Neural cell (in vitro differentiated cells): ENCODE data around the gene EEF2K. TPM values are rescaled to one million over a fixed set of nuclear protein-coding genes. Genes with fewer than 3 reads are reported as not detected.
"Not testable (repeated sequence)": the region's sequence is repeated elsewhere in the genome, so short reads cannot be mapped to it uniquely, and the experiment has no call there.

Source experiments
- H2AFZ ChIP-seq: fragments of 200-600, 300-800 bp; sonication (generic), shearing (Covaris generic); 2 replicates; pipeline ENCODE4 v1.6.0; 2014; ENCODE audit warnings: low read depth, mild to moderate bottlenecking, antibody characterized with exemption, low read length, moderate library complexity
- H3F3A ChIP-seq: fragments of 200-600 bp; shearing (Covaris generic); 2 replicates; pipeline ENCODE4 v1.6.1; 2016; ENCODE audit warnings: mild to moderate bottlenecking, moderate library complexity, mixed read lengths, antibody characterized with exemption, low read length; ENCODE audit not compliant: insufficient read depth, poor library complexity, severe bottlenecking
- H3K27ac ChIP-seq: fragments of 200-600, 300-800 bp; sonication (generic), shearing (Covaris generic); 2 replicates; pipeline ENCODE4 v1.5.1; 2014; ENCODE audit warnings: mild to moderate bottlenecking, low read length, moderate library complexity
- H3K27me3 ChIP-seq: fragments of 300-800, 200-600 bp; sonication (generic), shearing (Covaris generic); 2 replicates; pipeline ENCODE4 v1.6.0; 2014; ENCODE audit warnings: mild to moderate bottlenecking, low read depth, low read length, moderate library complexity; ENCODE audit not compliant: insufficient read depth
- H3K36me3 ChIP-seq: fragments of 300-800, 200-600 bp; sonication (generic), shearing (Covaris generic); 2 replicates; pipeline ENCODE4 v1.5.1; 2014; ENCODE audit warnings: mild to moderate bottlenecking, antibody characterized with exemption, low read length, moderate library complexity; ENCODE audit not compliant: insufficient read depth
- H3K4me2 ChIP-seq: fragments of 300-800, 200-600 bp; sonication (generic), shearing (Covaris generic); 2 replicates; pipeline ENCODE4 v1.6.0; 2014; ENCODE audit warnings: mild to moderate bottlenecking, low read length
- H3K4me3 ChIP-seq: fragments of 300-800, 200-600 bp; sonication (generic), shearing (Covaris generic); 2 replicates; pipeline ENCODE4 v1.5.1; 2014; ENCODE audit warnings: mild to moderate bottlenecking, low read length, moderate library complexity
- H3K79me2 ChIP-seq: fragments of 200-600 bp; shearing (Covaris generic); replicated peaks from 2 replicates; pipeline ENCODE4 v1.6.0; 2014; ENCODE audit warnings: mild to moderate bottlenecking, low read length, moderate library complexity; ENCODE audit not compliant: insufficient read depth
- H3K9ac ChIP-seq: fragments of 300-800, 200-600 bp; sonication (generic), shearing (Covaris generic); 2 replicates; pipeline ENCODE4 v1.6.1; 2016; ENCODE audit warnings: mild to moderate bottlenecking, low read length, mixed read lengths
- H3K9me2 ChIP-seq: fragments of 200-600 bp; shearing (Covaris generic); 2 replicates; pipeline ENCODE4 v1.6.1; 2016; ENCODE audit warnings: mild to moderate bottlenecking, low read length, mixed read lengths; ENCODE audit not compliant: insufficient read depth
- H3K9me3 ChIP-seq: fragments of 200-600, 300-800 bp; sonication (generic), shearing (Covaris generic); 2 replicates; pipeline ENCODE4 v1.6.1; 2016; ENCODE audit warnings: mild to moderate bottlenecking, mixed run types, low read length, moderate library complexity, mixed read lengths
- H4K20me1 ChIP-seq: fragments of 200-600 bp; shearing (Covaris generic); 2 replicates; pipeline ENCODE4 v1.6.1; 2016; ENCODE audit warnings: mild to moderate bottlenecking, mixed run types; ENCODE audit not compliant: insufficient read depth
- EP300 ChIP-seq: fragments of 450-650 bp; conservative IDR thresholded peaks from 2 replicates; pipeline ENCODE4 v1.6.1; 2014; ENCODE audit warnings: antibody characterized with exemption, mild to moderate bottlenecking, moderate library complexity; ENCODE audit not compliant: poor library complexity, severe bottlenecking
- EZH2 ChIP-seq: fragments of 200-600, 300-800 bp; shearing (Covaris generic), sonication (generic); IDR thresholded peaks from 2 replicates; pipeline ENCODE4 v1.6.1; 2014; ENCODE audit warnings: antibody characterized with exemption, low read length, borderline replicate concordance, mild to moderate bottlenecking; ENCODE audit not compliant: insufficient read depth, poor library complexity, severe bottlenecking
- MXI1 ChIP-seq: fragments of 450-650 bp; conservative IDR thresholded peaks from 2 replicates; pipeline ENCODE4 v1.6.1; 2014; ENCODE audit warnings: antibody characterized with exemption, mild to moderate bottlenecking; ENCODE audit not compliant: poor library complexity, severe bottlenecking
- POLR2AphosphoS5 ChIP-seq: IDR thresholded peaks from 2 replicates; pipeline ENCODE4 v1.6.1; 2012
- RAD21 ChIP-seq: fragments of 450-650 bp; conservative IDR thresholded peaks from 2 replicates; pipeline ENCODE4 v1.6.1; 2014; ENCODE audit warnings: antibody characterized with exemption, mild to moderate bottlenecking, moderate library complexity
- SMC3 ChIP-seq: fragments of 450-650 bp; conservative IDR thresholded peaks from 2 replicates; pipeline ENCODE4 v1.6.1; 2014; ENCODE audit warnings: antibody characterized with exemption, mild to moderate bottlenecking, moderate library complexity; ENCODE audit not compliant: poor library complexity
- TAF1 ChIP-seq: IDR thresholded peaks from 2 replicates; pipeline ENCODE4 v1.6.1; 2012; ENCODE audit warnings: low read depth
- polyA plus RNA-seq: library from polyadenylated mRNA; depleted of rRNA; stranded (reverse); fragments of >200 nt; gene quantifications from 2 replicates; pipeline ENCODE4 v1.2.3, GENCODE V29; 2014
- TF ChIP-seq, protein P1 (sequence below): fragments of 450-650 bp; IDR thresholded peaks from 2 replicates; pipeline ENCODE4 v1.5.1; 2014; ENCODE audit warnings: antibody characterized with exemption, mild to moderate bottlenecking, moderate library complexity; ENCODE audit not compliant: poor library complexity, severe bottlenecking
- TF ChIP-seq, protein P2 (sequence below): IDR thresholded peaks from 2 replicates; pipeline ENCODE4 v1.6.1; 2012; ENCODE audit warnings: borderline replicate concordance

The EEF2K gene
- polyA plus RNA-seq, 1 donor from 2014 or later, result 7.2 TPM

DNA sequence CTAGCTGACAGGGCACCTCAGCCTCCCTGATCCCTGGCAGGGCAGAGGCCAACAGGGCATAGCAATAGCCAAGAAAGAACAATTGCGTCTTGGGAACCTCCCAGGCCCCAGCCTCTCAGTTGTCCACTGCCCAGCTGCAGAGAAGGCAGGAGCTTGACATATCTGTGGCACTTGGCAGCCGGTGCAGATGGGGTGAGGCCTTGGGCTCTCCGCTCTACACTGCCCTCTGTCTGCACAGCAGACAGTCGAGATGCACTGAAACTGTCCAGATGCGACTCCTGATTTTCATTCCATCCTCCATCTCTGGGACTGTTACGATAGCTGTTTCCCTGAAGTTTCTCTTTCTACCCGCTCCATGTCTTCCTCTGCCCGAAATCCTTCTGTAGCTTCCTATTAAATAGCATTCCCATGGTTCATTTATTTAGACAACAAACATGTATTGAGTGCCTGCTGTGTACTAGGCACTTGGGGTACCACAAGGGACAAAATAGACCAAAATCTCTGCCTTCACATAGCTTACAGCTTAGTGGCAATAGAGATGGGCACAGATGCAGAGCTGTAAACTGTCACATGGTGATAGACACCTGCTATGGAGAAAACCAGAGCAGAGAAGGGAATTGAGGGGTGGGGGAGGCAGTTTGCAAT lies 94.5 kb downstream of the EEF2K start:
- H3K27me3 ChIP-seq, result no peaks in the 10 kb centered on the region
- no peaks in the 10 kb centered on the region for H3K36me3 ChIP-seq
- H4K20me1 ChIP-seq, result no peaks in the 10 kb centered on the region
- no peak overlapping the region for H3K9ac ChIP-seq
- H3K79me2 ChIP-seq, result peaks cover 8% of the 10 kb centered on the region
- no peak overlapping the region for H3K27ac ChIP-seq
- no peak overlapping the region for H3K4me2 ChIP-seq
- TF ChIP-seq MXI1 (no peak), EP300 (no peak), SMC3 (no peak), EZH2 (no peak), POLR2AphosphoS5 (no peak), RAD21 (no peak)
- TF ChIP-seq, protein P1, sequence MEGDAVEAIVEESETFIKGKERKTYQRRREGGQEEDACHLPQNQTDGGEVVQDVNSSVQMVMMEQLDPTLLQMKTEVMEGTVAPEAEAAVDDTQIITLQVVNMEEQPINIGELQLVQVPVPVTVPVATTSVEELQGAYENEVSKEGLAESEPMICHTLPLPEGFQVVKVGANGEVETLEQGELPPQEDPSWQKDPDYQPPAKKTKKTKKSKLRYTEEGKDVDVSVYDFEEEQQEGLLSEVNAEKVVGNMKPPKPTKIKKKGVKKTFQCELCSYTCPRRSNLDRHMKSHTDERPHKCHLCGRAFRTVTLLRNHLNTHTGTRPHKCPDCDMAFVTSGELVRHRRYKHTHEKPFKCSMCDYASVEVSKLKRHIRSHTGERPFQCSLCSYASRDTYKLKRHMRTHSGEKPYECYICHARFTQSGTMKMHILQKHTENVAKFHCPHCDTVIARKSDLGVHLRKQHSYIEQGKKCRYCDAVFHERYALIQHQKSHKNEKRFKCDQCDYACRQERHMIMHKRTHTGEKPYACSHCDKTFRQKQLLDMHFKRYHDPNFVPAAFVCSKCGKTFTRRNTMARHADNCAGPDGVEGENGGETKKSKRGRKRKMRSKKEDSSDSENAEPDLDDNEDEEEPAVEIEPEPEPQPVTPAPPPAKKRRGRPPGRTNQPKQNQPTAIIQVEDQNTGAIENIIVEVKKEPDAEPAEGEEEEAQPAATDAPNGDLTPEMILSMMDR, result peak; percentile 15
- TF ChIP-seq, protein P2, sequence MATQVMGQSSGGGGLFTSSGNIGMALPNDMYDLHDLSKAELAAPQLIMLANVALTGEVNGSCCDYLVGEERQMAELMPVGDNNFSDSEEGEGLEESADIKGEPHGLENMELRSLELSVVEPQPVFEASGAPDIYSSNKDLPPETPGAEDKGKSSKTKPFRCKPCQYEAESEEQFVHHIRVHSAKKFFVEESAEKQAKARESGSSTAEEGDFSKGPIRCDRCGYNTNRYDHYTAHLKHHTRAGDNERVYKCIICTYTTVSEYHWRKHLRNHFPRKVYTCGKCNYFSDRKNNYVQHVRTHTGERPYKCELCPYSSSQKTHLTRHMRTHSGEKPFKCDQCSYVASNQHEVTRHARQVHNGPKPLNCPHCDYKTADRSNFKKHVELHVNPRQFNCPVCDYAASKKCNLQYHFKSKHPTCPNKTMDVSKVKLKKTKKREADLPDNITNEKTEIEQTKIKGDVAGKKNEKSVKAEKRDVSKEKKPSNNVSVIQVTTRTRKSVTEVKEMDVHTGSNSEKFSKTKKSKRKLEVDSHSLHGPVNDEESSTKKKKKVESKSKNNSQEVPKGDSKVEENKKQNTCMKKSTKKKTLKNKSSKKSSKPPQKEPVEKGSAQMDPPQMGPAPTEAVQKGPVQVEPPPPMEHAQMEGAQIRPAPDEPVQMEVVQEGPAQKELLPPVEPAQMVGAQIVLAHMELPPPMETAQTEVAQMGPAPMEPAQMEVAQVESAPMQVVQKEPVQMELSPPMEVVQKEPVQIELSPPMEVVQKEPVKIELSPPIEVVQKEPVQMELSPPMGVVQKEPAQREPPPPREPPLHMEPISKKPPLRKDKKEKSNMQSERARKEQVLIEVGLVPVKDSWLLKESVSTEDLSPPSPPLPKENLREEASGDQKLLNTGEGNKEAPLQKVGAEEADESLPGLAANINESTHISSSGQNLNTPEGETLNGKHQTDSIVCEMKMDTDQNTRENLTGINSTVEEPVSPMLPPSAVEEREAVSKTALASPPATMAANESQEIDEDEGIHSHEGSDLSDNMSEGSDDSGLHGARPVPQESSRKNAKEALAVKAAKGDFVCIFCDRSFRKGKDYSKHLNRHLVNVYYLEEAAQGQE, result no peak
- H3K4me3 ChIP-seq, result no peak overlapping the region
- no peaks in the 10 kb centered on the region for H3F3A ChIP-seq
- no peaks in the 10 kb centered on the region for H3K9me2 ChIP-seq
- H2AFZ ChIP-seq, result no peak overlapping the region
- no peaks in the 10 kb centered on the region for H3K9me3 ChIP-seq

DNA sequence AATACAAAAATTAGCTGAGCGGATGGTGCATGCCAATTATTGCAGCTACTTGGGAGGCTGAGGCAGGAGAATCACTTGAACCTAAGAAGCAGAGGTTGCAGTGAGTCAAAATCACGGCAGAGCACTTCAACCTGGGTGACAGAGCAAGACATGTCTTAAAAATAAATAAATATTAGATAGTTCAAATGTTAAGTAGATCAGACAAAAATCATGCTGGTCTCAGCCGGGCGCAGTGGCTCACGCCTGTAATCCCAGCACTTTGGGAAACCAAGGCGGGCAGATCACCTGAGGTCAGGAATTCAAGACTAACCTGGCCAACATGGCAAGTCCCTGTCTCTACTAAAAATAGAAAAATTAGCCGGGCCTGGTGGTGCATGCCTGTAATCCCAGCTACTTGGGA lies 95.3 kb downstream of the EEF2K start:
- not testable (repeated sequence) for H3K4me2 ChIP-seq, H3K27me3 ChIP-seq, H3K27ac ChIP-seq, H2AFZ ChIP-seq, H3F3A ChIP-seq, H3K9ac ChIP-seq, H3K4me3 ChIP-seq, H3K9me3 ChIP-seq, H3K79me2 ChIP-seq, H3K36me3 ChIP-seq, H3K9me2 ChIP-seq, H4K20me1 ChIP-seq

DNA sequence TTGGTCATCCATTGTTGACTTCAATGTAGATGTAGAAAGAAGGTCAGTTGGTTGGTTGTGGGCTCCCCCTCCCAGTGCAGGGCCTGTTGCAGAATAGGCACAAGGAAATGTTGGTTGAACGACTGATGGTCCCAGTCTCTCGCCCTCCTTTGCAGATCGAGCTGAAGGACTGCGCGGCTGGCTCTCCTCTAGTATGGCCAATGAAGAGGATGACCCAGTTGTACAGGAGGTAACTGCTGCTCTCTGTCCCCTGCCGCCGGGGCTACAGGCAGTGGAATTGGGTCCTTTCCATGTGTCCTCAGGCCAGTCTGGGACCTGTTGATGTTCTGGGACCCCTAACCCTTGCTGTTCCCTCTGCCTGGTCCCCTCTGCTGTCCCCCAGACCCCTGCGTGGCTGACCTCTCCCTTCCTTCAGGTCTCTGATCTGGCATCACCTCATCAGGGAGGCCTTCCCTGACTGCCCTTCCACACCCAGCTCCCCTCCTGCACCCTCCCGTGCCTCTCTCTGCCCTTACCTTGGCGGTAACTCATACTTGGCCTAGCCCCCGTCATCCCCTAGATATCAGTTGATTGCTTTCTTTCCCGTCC lies 96.8 kb downstream of the EEF2K start:
- H3K4me3 ChIP-seq, result no peak overlapping the region
- H3K4me2 ChIP-seq, result no peak overlapping the region
- no peaks in the 10 kb centered on the region for H3F3A ChIP-seq
- no peak overlapping the region for H3K9ac ChIP-seq
- no peaks in the 10 kb centered on the region for H3K36me3 ChIP-seq
- no peaks in the 10 kb centered on the region for H4K20me1 ChIP-seq
- H3K27me3 ChIP-seq, result no peaks in the 10 kb centered on the region
- no peak overlapping the region for H3K27ac ChIP-seq
- peaks cover 8% of the 10 kb centered on the region for H3K79me2 ChIP-seq
- no peaks in the 10 kb centered on the region for H3K9me2 ChIP-seq
- H3K9me3 ChIP-seq, result no peaks in the 10 kb centered on the region
- H2AFZ ChIP-seq, result no peak overlapping the region
- TF ChIP-seq EP300 (no peak), SMC3 (no peak), POLR2AphosphoS5 (no peak), EZH2 (no peak), RAD21 (no peak), MXI1 (no peak), TAF1 (no peak)
- TF ChIP-seq, protein P1, result no peak
- TF ChIP-seq, protein P2, result no peak
